SU-DHL-6 (cell line): ENCODE data around the gene MDC1.
"Not testable (repeated sequence)": the region's sequence is repeated elsewhere in the genome, so short reads cannot be mapped to it uniquely, and the experiment has no call there.

ENCODE experiments used
- H2AFZ ChIP-seq: fragments of 200-600 bp; sonication (generic); 2 replicates; pipeline ENCODE4 v1.6.1; 2014; ENCODE audit warnings: low read depth, mild to moderate bottlenecking, moderate library complexity, mixed read lengths, antibody characterized with exemption, low read length; ENCODE audit not compliant: severe bottlenecking
- H3F3A ChIP-seq: fragments of 200-600 bp; shearing (Covaris generic); 2 replicates; pipeline ENCODE4 v1.6.0; 2016; ENCODE audit warnings: antibody characterized with exemption, mild to moderate bottlenecking; ENCODE audit not compliant: insufficient read depth
- H3K27ac ChIP-seq: fragments of 200-600 bp; sonication (generic); 2 replicates; pipeline ENCODE4 v1.5.1; 2016; ENCODE audit warnings: low read depth, mild to moderate bottlenecking, low read length, moderate library complexity, mixed read lengths
- H3K27me3 ChIP-seq: fragments of 200-600 bp; sonication (generic), shearing (Covaris generic); 2 replicates; pipeline ENCODE4 v1.6.0; 2014; ENCODE audit warnings: mild to moderate bottlenecking, low read length
- H3K36me3 ChIP-seq: fragments of 200-600 bp; sonication (generic); 2 replicates; pipeline ENCODE4 v1.6.1; 2014; ENCODE audit warnings: mild to moderate bottlenecking, low read length, mixed read lengths
- H3K4me2 ChIP-seq: fragments of 300-600, 200-600 bp; shearing (Covaris generic), sonication (generic); 2 replicates; pipeline ENCODE4 v1.6.0; 2014; ENCODE audit warnings: low read length, low read depth, mild to moderate bottlenecking; ENCODE audit not compliant: poor library complexity, severe bottlenecking
- H3K4me3 ChIP-seq: fragments of 200-600 bp; sonication (generic); 2 replicates; pipeline ENCODE4 v1.5.1; 2014; ENCODE audit warnings: antibody characterized with exemption, low read length, mild to moderate bottlenecking, mixed read lengths; ENCODE audit not compliant: insufficient read depth, poor library complexity, severe bottlenecking
- H3K79me2 ChIP-seq: fragments of 200-600 bp; sonication (generic); 2 replicates; pipeline ENCODE4 v1.6.1; 2014; ENCODE audit warnings: mild to moderate bottlenecking, low read length, moderate library complexity; ENCODE audit not compliant: insufficient read depth
- H3K9ac ChIP-seq: fragments of 200-600 bp; sonication (generic); 2 replicates; pipeline ENCODE4 v1.7.0; 2014; ENCODE audit warnings: mild to moderate bottlenecking, low read length
- H3K9me2 ChIP-seq: fragments of 200-600 bp; sonication (generic); replicated peaks from 2 replicates; pipeline ENCODE4 v1.6.1; 2014; ENCODE audit warnings: low read length; ENCODE audit not compliant: insufficient read depth
- H3K9me3 ChIP-seq: fragments of 200-600 bp; sonication (generic); 2 replicates; pipeline ENCODE4 v1.6.1; 2014; ENCODE audit warnings: low read length, mixed read lengths; ENCODE audit not compliant: insufficient read depth
- H4K20me1 ChIP-seq: fragments of 200-600 bp; sonication (generic); 2 replicates; pipeline ENCODE4 v1.6.1; 2014; ENCODE audit warnings: low read depth, mild to moderate bottlenecking, antibody characterized with exemption, low read length, moderate library complexity, mixed read lengths
- CTCF ChIP-seq: fragments of 200-600 bp; sonication (generic); IDR thresholded peaks from one replicate; pipeline ENCODE4 v1.5.1; 2017; ENCODE audit warnings: antibody characterized with exemption, mild to moderate bottlenecking, low read length, moderate library complexity; ENCODE audit not compliant: insufficient read depth, poor library complexity, severe bottlenecking
- EZH2phosphoT487 ChIP-seq: fragments of 200-600 bp; sonication (generic), shearing (Covaris generic); conservative IDR thresholded peaks from 2 replicates; pipeline ENCODE4 v1.6.1; 2018; ENCODE audit warnings: mild to moderate bottlenecking, antibody characterized with exemption, low read length, moderate library complexity, mixed read lengths

MDC1 gene

GRCh38 chr6:30664994-30665767 is 51.9 kb downstream of the MDC1 start:
- Histone ChIP-seq H3K9me2 (no peaks in the 10 kb centered on the region), H2AFZ (no peak overlapping the region), H4K20me1 (no peaks in the 10 kb centered on the region), H3K4me2 (no peak overlapping the region), H3K9ac (no peak overlapping the region), H3K4me3 (no peak overlapping the region), H3K27me3 (no peaks in the 10 kb centered on the region), H3K27ac (no peak overlapping the region), H3K36me3 (peaks cover 26% of the 10 kb centered on the region; the same call in 1 of the 2 replicates), H3K79me2 (no peaks in the 10 kb centered on the region), H3K9me3 (no peaks in the 10 kb centered on the region), H3F3A (peaks cover 3% of the 10 kb centered on the region; the same call in 1 of the 2 replicates)
- TF ChIP-seq CTCF = no peak
- TF ChIP-seq EZH2phosphoT487 = no peak

DNA sequence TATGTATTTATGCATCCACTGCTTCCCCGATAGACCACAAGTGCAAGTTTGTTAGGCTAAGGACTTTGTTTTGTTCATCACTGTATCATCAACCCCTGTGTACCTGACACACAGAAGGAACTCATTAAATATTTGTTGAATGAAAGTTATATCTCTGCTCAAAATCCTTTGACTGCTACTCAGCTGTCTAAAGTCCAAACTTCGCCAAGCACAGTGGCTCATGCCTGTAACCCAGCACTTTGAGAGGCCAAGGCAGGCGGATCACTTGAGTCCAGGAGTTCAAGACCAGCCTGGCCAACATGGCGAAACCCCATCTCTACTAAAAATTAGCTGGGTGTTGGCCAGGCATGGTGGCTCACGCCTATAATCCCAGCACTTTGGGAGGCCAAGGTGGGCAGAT is 59.2 kb downstream of the MDC1 start:
- H3F3A ChIP-seq, H3K79me2 ChIP-seq, H3K9me3 ChIP-seq, H3K27me3 ChIP-seq, H3K4me2 ChIP-seq, H3K9me2 ChIP-seq, H3K4me3 ChIP-seq, H3K27ac ChIP-seq, H3K9ac ChIP-seq, H2AFZ ChIP-seq, H4K20me1 ChIP-seq: not testable (repeated sequence)
- peaks cover 22% of the 10 kb centered on the region; the same call in 1 of the 2 replicates for H3K36me3 ChIP-seq

DNA sequence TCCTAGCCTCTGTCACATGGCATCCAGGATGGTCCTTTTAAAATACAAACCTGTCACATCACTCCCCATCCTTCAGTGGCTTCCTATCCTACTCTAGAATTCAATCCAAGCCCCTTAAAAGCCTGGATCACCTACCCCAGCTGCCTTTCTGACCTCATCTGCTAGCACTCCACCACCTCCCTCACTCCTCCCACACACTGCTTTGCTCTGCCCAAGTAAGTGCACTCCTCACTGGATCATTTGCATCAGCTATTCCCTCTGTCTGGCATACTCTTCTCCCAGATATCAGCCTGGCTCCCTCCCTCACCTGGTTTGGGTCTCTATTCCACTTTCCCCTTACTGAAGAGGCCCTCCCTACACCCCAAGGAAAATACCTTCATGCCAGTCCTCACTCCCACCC is 59.6 kb downstream of the MDC1 start:
- Histone ChIP-seq H3K9ac (no peak overlapping the region), H3K27ac (no peak overlapping the region), H4K20me1 (no peaks in the 10 kb centered on the region), H2AFZ (no peak overlapping the region), H3K79me2 (no peaks in the 10 kb centered on the region), H3K4me3 (no peak overlapping the region), H3K36me3 (peaks cover 19% of the 10 kb centered on the region; the same call in 1 of the 2 replicates), H3K4me2 (no peak overlapping the region), H3K27me3 (no peaks in the 10 kb centered on the region), H3F3A (peaks cover 12% of the 10 kb centered on the region), H3K9me2 (no peaks in the 10 kb centered on the region), H3K9me3 (no peaks in the 10 kb centered on the region)
- TF ChIP-seq EZH2phosphoT487 (no peak), CTCF (no peak)

GRCh38 chr6:30656513-30656912 is 60.6 kb downstream of the MDC1 start:
- no peaks in the 10 kb centered on the region for H3K9me3 ChIP-seq
- H3K9me2 ChIP-seq = no peaks in the 10 kb centered on the region
- H3K36me3 ChIP-seq = peaks cover 13% of the 10 kb centered on the region; the same call in 1 of the 2 replicates
- TF ChIP-seq CTCF (no peak), EZH2phosphoT487 (no peak)
- no peak overlapping the region for H3K27ac ChIP-seq
- no peaks in the 10 kb centered on the region for H3K79me2 ChIP-seq
- no peaks in the 10 kb centered on the region for H3K27me3 ChIP-seq
- H2AFZ ChIP-seq = no peak overlapping the region
- peaks cover 16% of the 10 kb centered on the region for H3F3A ChIP-seq
- no peaks in the 10 kb centered on the region for H4K20me1 ChIP-seq
- no peak overlapping the region for H3K4me3 ChIP-seq
- no peak overlapping the region for H3K9ac ChIP-seq
- no peak overlapping the region for H3K4me2 ChIP-seq
